Spleen (tissue), 11 donors: ENCODE results near the gene IMMP2L. TPM values are rescaled to one million over a fixed set of nuclear protein-coding genes. Genes with fewer than 3 reads are reported as not detected.

ENCODE experiments used
- DNase-seq: peaks from one replicate; pipeline ENCODE4 v3.0.0-alpha.2; 2020
- H3K27ac ChIP-seq, 8 donors: fragments of 200-600 bp; sonication (generic) in 7 of 8; 1 replicate in 4 of 8; 2 replicates in 4 of 8; pipeline versions ENCODE4 v1.5.0 to v1.8.0; 2016 to 2021; ENCODE audit warnings: inconsistent platforms in 4 of 8, mild to moderate bottlenecking in 4 of 8, moderate library complexity in 1 of 8
- H3K27me3 ChIP-seq, 7 donors: fragments of 200-600 bp; sonication (generic) in 6 of 7; replicated peaks in 1 of 7; 1 replicate in 4 of 7; 2 replicates in 3 of 7; pipeline versions ENCODE4 v1.5.0 to v1.8.0; 2016 to 2021; ENCODE audit warnings: inconsistent platforms in 3 of 7, mild to moderate bottlenecking in 1 of 7
- H3K36me3 ChIP-seq, 6 donors: fragments of 200-600 bp; sonication (generic) in 5 of 6; 1 replicate in 4 of 6; 2 replicates in 2 of 6; pipeline versions ENCODE4 v1.5.0 to v1.8.0; 2016 to 2021; ENCODE audit warnings: inconsistent platforms in 2 of 6
- H3K4me1 ChIP-seq, 6 donors: fragments of 200-600 bp; sonication (generic) in 5 of 6; 1 replicate in 3 of 6; 2 replicates in 3 of 6; pipeline versions ENCODE4 v1.5.0 to v1.8.0; 2016 to 2021; ENCODE audit warnings: inconsistent platforms in 3 of 6
- H3K4me3 ChIP-seq, 8 donors: fragments of 200-600 bp; sonication (generic) in 7 of 8; 1 replicate in 4 of 8; 2 replicates in 4 of 8; pipeline versions ENCODE4 v1.5.0 to v1.8.0; 2016 to 2021; ENCODE audit warnings: inconsistent platforms in 4 of 8, mild to moderate bottlenecking in 4 of 8, moderate library complexity in 2 of 8
- H3K9me3 ChIP-seq, 8 donors: fragments of 200-600 bp; sonication (generic) in 7 of 8; 1 replicate in 4 of 8; 2 replicates in 4 of 8; pipeline versions ENCODE4 v1.5.0 to v1.8.0; 2016 to 2021; ENCODE audit warnings: inconsistent platforms in 4 of 8
- POLR2A ChIP-seq, 3 donors: fragments of 450-650 bp; IDR thresholded peaks; one replicate each; pipeline ENCODE4 v1.5.1; 2017; ENCODE audit warnings: antibody characterized with exemption in 3 of 3, mild to moderate bottlenecking in 1 of 3
- POLR2AphosphoS5 ChIP-seq, 3 donors: sonication (generic); formaldehyde crosslinking; IDR thresholded peaks; one replicate each; pipeline ENCODE4 v1.5.1; 2017; ENCODE audit warnings: antibody characterized with exemption in 3 of 3
- WGBS, 5 donors: extraction: QIAGEN DNeasy Blood & Tissue Kit in 3 of 5; methylation state at CpG; one replicate each; pipeline versions ENCODE4 v1.1.5 to v1.1.7; 2013 to 2018; 5-methylcytosine and 5-hydroxymethylcytosine counted together
- intact Hi-C: fragments of 100-400 bp; cut with DNase I; formaldehyde crosslinking; loops from one replicate; pipeline ENCODE4 v1.15.0; 2023; ENCODE audit warnings: low total_unique reads
- polyA plus RNA-seq, 3 donors: library from polyadenylated mRNA; stranded (reverse); fragments of 200-250 nt; gene quantifications; one replicate each; pipeline ENCODE4 v1.2.1, GENCODE V29; 2013
- total RNA-seq, 7 donors: library from RNA; depleted of rRNA in 3 of 7; stranded (reverse); fragments of >200 nt in 3 of 7; fragmentation: NEBNext Ultra II Directional in 4 of 7; extraction: Animal tissue kit (Norgen Biotek cat#: 25700) in 4 of 7; gene quantifications; one replicate each; pipeline versions ENCODE4 v1.1.0 to v1.2.1, GENCODE V29; 2016 to 2021
- TF ChIP-seq, protein P1 (sequence below), 11 experiments: fragments of 200-600 bp in 7 of 11; fragments of 450-650 bp in 4 of 11; sonication (generic) in 4 of 11; IDR thresholded peaks in 8 of 11; conservative IDR thresholded peaks in 3 of 11; 1 replicate in 7 of 11; 2 replicates in 4 of 11; pipeline versions ENCODE4 v1.4.0 to v1.8.0; 2016 to 2021; ENCODE audit warnings: antibody characterized with exemption in 11 of 11, inconsistent platforms in 4 of 11, mild to moderate bottlenecking in 1 of 11
- donor health status: healthy with polysubstance abuse.
- donor health status: DM: no; HTN: no; CAD: no; lungs with moderate emphysema.
- donor health status: DM: no; HTN: no; CAD: no.
- donor health status: Bipolar disorder and iron deficiency.
- donor health status: healthy.
- donor health status: DM: no; HTN: no; CAD: no.
- donor health status: DM: yes; HTN: yes; CAD: no.

IMMP2L gene
- total and polyA plus RNA-seq, 10 donors, result 6.5 to 32.7 (median 9.8) TPM

DNA sequence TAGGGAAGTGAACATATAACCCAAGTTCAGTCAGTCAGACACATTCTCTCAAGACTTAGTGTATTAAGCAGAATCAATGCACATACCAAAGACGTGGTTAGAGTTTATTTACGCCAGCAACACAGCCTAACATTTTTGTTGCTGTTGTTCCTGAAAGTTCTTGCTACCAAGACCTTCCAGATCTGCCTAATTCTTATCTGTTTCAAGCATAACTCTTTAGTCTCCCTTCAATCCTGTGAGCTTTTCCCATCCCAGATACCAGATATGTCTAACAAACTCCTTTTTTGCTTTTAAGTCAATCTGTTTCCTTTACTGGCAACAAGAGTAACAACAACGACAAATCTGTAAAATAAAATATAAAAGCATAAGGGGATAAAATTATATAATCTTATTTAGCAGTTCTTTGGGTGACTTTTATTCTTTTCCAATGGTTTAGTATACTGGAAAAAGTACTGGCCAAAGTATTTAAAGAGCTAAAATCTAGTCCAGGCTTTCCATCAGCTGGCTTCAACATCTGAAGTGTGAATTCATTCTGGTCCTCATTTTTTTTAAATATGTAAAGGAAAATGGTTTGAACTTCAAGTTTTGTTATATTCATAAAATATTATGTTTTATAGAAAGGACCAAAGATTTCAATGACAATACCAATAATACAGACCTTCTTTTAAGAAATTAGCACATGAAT is 193.8 kb downstream of the IMMP2L start:
- intact Hi-C loops, result no loop called here
- WGBS, 5 donors, result 92 to 96% (median 95%) methylated on average over 3 of the region's 3 CpGs
- no peak overlapping the region for H3K27ac ChIP-seq
- H3K27me3 ChIP-seq, result no peaks in the 10 kb centered on the region
- no peaks in the 10 kb centered on the region for H3K9me3 ChIP-seq
- H3K4me1 ChIP-seq, result no peaks in the 10 kb centered on the region
- no peak overlapping the region for H3K4me3 ChIP-seq
- TF ChIP-seq POLR2A (IDR thresholded peaks at IDR 0.05), result no peak
- TF ChIP-seq POLR2AphosphoS5 (IDR thresholded peaks at IDR 0.05), result no peak
- TF ChIP-seq, protein P1, sequence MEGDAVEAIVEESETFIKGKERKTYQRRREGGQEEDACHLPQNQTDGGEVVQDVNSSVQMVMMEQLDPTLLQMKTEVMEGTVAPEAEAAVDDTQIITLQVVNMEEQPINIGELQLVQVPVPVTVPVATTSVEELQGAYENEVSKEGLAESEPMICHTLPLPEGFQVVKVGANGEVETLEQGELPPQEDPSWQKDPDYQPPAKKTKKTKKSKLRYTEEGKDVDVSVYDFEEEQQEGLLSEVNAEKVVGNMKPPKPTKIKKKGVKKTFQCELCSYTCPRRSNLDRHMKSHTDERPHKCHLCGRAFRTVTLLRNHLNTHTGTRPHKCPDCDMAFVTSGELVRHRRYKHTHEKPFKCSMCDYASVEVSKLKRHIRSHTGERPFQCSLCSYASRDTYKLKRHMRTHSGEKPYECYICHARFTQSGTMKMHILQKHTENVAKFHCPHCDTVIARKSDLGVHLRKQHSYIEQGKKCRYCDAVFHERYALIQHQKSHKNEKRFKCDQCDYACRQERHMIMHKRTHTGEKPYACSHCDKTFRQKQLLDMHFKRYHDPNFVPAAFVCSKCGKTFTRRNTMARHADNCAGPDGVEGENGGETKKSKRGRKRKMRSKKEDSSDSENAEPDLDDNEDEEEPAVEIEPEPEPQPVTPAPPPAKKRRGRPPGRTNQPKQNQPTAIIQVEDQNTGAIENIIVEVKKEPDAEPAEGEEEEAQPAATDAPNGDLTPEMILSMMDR (IDR thresholded peaks at IDR 0.05 in 8 of 11, conservative IDR thresholded peaks at IDR 0.05 in 3 of 11), result no peak
- DNase-seq, result no peak
- no peaks in the 10 kb centered on the region for H3K36me3 ChIP-seq

- Histone ChIP-seq H3K27me3 (no peaks in the 10 kb centered on the region), H3K27ac (no peak overlapping the region), H3K4me3 (no peak overlapping the region), H3K36me3 (no peaks in the 10 kb centered on the region), H3K4me1 (no peaks in the 10 kb centered on the region), H3K9me3 (no peaks in the 10 kb centered on the region)
- no peak for DNase-seq
- intact Hi-C loops, result no loop called here
- WGBS, 5 donors, result 93 to 97% (median 94%) methylated on average over 6 of the region's 6 CpGs
- TF ChIP-seq, protein P1 (IDR thresholded peaks at IDR 0.05 in 8 of 11, conservative IDR thresholded peaks at IDR 0.05 in 3 of 11), result no peak
- TF ChIP-seq POLR2AphosphoS5 (IDR thresholded peaks at IDR 0.05) (no peak), POLR2A (IDR thresholded peaks at IDR 0.05) (no peak)
Observed at GRCh38 chr7:111364413-111364812, 197.9 kb downstream of the IMMP2L start.

- no peak for DNase-seq
- no peaks in the 10 kb centered on the region for H3K9me3 ChIP-seq
- TF ChIP-seq, protein P1 (IDR thresholded peaks at IDR 0.05 in 8 of 11, conservative IDR thresholded peaks at IDR 0.05 in 3 of 11), result no peak
- TF ChIP-seq POLR2A (IDR thresholded peaks at IDR 0.05) (no peak), POLR2AphosphoS5 (IDR thresholded peaks at IDR 0.05) (no peak)
- no peaks in the 10 kb centered on the region for H3K36me3 ChIP-seq
- H3K27me3 ChIP-seq, result no peaks in the 10 kb centered on the region
- intact Hi-C loops, result no loop called here
- WGBS, 5 donors, result 81 to 91% (median 88%) methylated on average over 1 of the region's 1 CpG
- no peak overlapping the region for H3K27ac ChIP-seq
- no peak overlapping the region for H3K4me3 ChIP-seq
- H3K4me1 ChIP-seq, result no peaks in the 10 kb centered on the region
Observed at GRCh38 chr7:111363099-111363498, 199.2 kb downstream of the IMMP2L start.

GRCh38 chr7:111362506-111363054 is 199.7 kb downstream of the IMMP2L start:
- TF ChIP-seq POLR2AphosphoS5 (IDR thresholded peaks at IDR 0.05) (no peak), POLR2A (IDR thresholded peaks at IDR 0.05) (no peak)
- TF ChIP-seq, protein P1 (IDR thresholded peaks at IDR 0.05 in 8 of 11, conservative IDR thresholded peaks at IDR 0.05 in 3 of 11), result no peak
- H3K27me3 ChIP-seq, result no peaks in the 10 kb centered on the region
- no peaks in the 10 kb centered on the region for H3K4me1 ChIP-seq
- no peak for DNase-seq
- H3K36me3 ChIP-seq, result no peaks in the 10 kb centered on the region
- H3K9me3 ChIP-seq, result no peaks in the 10 kb centered on the region
- H3K4me3 ChIP-seq, result no peak overlapping the region
- intact Hi-C loops, result no loop called here
- H3K27ac ChIP-seq, result no peak overlapping the region
- 72 to 92% (median 85%) methylated on average over 2 of the region's 2 CpGs for WGBS, 5 donors
